HEK293 (cell line): ENCODE results near the gene EFEMP2.

Source experiments
- BCL11B ChIP-seq: fragments of 450-650 bp; formaldehyde crosslinking; IDR thresholded peaks from 2 replicates; pipeline ENCODE4 v1.5.1; 2016; ENCODE audit warnings: low read depth, missing biosample characterization, missing genetic modification characterization
- GFI1B ChIP-seq: fragments of 450-650 bp; formaldehyde crosslinking; IDR thresholded peaks from 2 replicates; pipeline ENCODE4 v1.5.1; 2016; ENCODE audit warnings: missing biosample characterization, missing genetic modification characterization
- GLIS2 ChIP-seq: fragments of 450-650 bp; formaldehyde crosslinking; IDR thresholded peaks from 2 replicates; pipeline ENCODE4 v1.5.1; 2016; ENCODE audit warnings: missing biosample characterization, missing genetic modification characterization
- HOXA7 ChIP-seq: sonication (generic); formaldehyde crosslinking; IDR thresholded peaks from 2 replicates; pipeline ENCODE4 v1.8.1; 2022; ENCODE audit warnings: missing genetic modification reagents, borderline replicate concordance
- KLF1 ChIP-seq: fragments of 450-650 bp; formaldehyde crosslinking; IDR thresholded peaks from 2 replicates; pipeline ENCODE4 v1.5.1; 2016; ENCODE audit warnings: missing biosample characterization, missing genetic modification characterization
- KLF9 ChIP-seq: fragments of 450-650 bp; formaldehyde crosslinking; IDR thresholded peaks from 2 replicates; pipeline ENCODE4 v1.5.1; 2016; ENCODE audit warnings: missing biosample characterization, missing genetic modification characterization, low read depth
- MEIS1 ChIP-seq: sonication (generic); formaldehyde crosslinking; IDR thresholded peaks from 2 replicates; pipeline ENCODE4 v1.8.1; 2022; ENCODE audit warnings: missing genetic modification reagents, mild to moderate bottlenecking, borderline replicate concordance
- SP7 ChIP-seq: fragments of 450-650 bp; formaldehyde crosslinking; IDR thresholded peaks from 2 replicates; pipeline ENCODE4 v1.5.1; 2016; ENCODE audit warnings: missing biosample characterization, missing genetic modification characterization
- ZBTB48 ChIP-seq: fragments of 450-650 bp; formaldehyde crosslinking; IDR thresholded peaks from 2 replicates; pipeline ENCODE4 v1.5.1; 2016; ENCODE audit warnings: missing biosample characterization, missing genetic modification characterization
- ZNF157 ChIP-seq: fragments of 450-650 bp; formaldehyde crosslinking; IDR thresholded peaks from 2 replicates; pipeline ENCODE4 v1.5.1; 2016; ENCODE audit warnings: missing biosample characterization, missing genetic modification characterization
- ZNF169 ChIP-seq: fragments of 450-650 bp; formaldehyde crosslinking; IDR thresholded peaks from 2 replicates; pipeline ENCODE4 v1.5.1; 2016; ENCODE audit warnings: missing biosample characterization, missing genetic modification characterization
- ZNF175 ChIP-seq: fragments of 450-650 bp; formaldehyde crosslinking; IDR thresholded peaks from 2 replicates; pipeline ENCODE4 v1.5.1; 2016; ENCODE audit warnings: missing biosample characterization, missing genetic modification characterization
- ZNF354C ChIP-seq: fragments of 450-650 bp; formaldehyde crosslinking; IDR thresholded peaks from 2 replicates; pipeline ENCODE4 v1.5.1; 2016; ENCODE audit warnings: missing biosample characterization, missing genetic modification characterization, low read depth, borderline replicate concordance
- ZNF423 ChIP-seq: fragments of 450-650 bp; formaldehyde crosslinking; IDR thresholded peaks from 2 replicates; pipeline ENCODE4 v1.5.1; 2016; ENCODE audit warnings: missing biosample characterization, missing genetic modification characterization
- ZNF549 ChIP-seq: fragments of 450-650 bp; IDR thresholded peaks from 2 replicates; pipeline ENCODE4 v1.5.1; 2018; ENCODE audit warnings: missing biosample characterization, missing genetic modification characterization, mild to moderate bottlenecking, inconsistent platforms, moderate library complexity
- ZNF664 ChIP-seq: fragments of 450-650 bp; formaldehyde crosslinking; IDR thresholded peaks from 2 replicates; pipeline ENCODE4 v1.5.1; 2016; ENCODE audit warnings: missing biosample characterization, missing genetic modification characterization
- ZNF777 ChIP-seq: fragments of 450-650 bp; formaldehyde crosslinking; IDR thresholded peaks from 2 replicates; pipeline ENCODE4 v1.5.1; 2017; ENCODE audit warnings: missing biosample characterization, missing genetic modification characterization, borderline replicate concordance
- ZNF785 ChIP-seq: fragments of 450-650 bp; formaldehyde crosslinking; IDR thresholded peaks from 2 replicates; pipeline ENCODE4 v1.5.1; 2016; ENCODE audit warnings: missing biosample characterization, missing genetic modification characterization
- TF ChIP-seq, protein P1 (sequence below): fragments of 450-650 bp; formaldehyde crosslinking; IDR thresholded peaks from 2 replicates; pipeline ENCODE4 v1.5.1; 2016; ENCODE audit warnings: missing biosample characterization, missing genetic modification characterization
- TF ChIP-seq, protein P2 (sequence below): fragments of 450-650 bp; formaldehyde crosslinking; IDR thresholded peaks from 2 replicates; pipeline ENCODE4 v1.5.1; 2016; ENCODE audit warnings: missing biosample characterization, missing genetic modification characterization
- TF ChIP-seq, protein P3 (sequence below): fragments of 450-650 bp; formaldehyde crosslinking; IDR thresholded peaks from 2 replicates; pipeline ENCODE4 v1.5.1; 2016; ENCODE audit warnings: missing biosample characterization, missing genetic modification characterization
- TF ChIP-seq, protein P4 (sequence below): fragments of 450-650 bp; formaldehyde crosslinking; conservative IDR thresholded peaks from 2 replicates; pipeline ENCODE4 v1.5.1; 2016; ENCODE audit warnings: low read depth, missing biosample characterization, missing genetic modification characterization
- TF ChIP-seq, protein P5 (sequence below): fragments of 450-650 bp; formaldehyde crosslinking; IDR thresholded peaks from 2 replicates; pipeline ENCODE4 v1.5.1; 2016; ENCODE audit warnings: missing biosample characterization, missing genetic modification characterization
- TF ChIP-seq, protein P6 (sequence below): fragments of 450-650 bp; formaldehyde crosslinking; IDR thresholded peaks from 2 replicates; pipeline ENCODE4 v1.5.1; 2016; ENCODE audit warnings: missing biosample characterization, missing genetic modification characterization

The EFEMP2 gene

DNA sequence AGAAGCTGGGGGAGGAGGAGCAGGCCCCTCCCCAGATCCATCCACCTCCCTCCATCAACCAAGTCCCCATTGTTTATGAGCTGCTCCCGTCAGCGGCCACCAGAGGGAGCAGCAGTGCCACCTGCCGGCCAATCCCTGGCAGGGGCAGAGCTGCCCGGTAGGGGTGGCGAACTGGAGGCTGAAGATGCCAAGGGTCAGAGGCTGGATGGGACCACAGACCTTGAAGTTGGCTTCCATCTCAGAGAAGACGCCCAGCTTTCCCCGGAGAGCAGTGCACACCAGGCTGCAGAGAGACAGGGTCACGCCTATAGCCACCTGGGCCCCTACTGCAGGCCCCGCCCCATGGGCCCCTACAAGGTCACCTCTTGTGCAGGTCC, 12.1 kb upstream of the EFEMP2 start (continued):
- TF ChIP-seq GLIS2 (tag by site-specific recombination) (0 out of 2 replicates have a peak, but pooled peaks have one; percentile 19), HOXA7 (CRISPR knock-in tag) (no peak), ZNF664 (tag by site-specific recombination) (no peak), KLF9 (0 out of 2 replicates have a peak, but pooled peaks have one; percentile 27), ZNF169 (tag by site-specific recombination) (no peak), SP7 (0 out of 2 replicates have a peak, but pooled peaks have one; percentile 27), GFI1B (tag by site-specific recombination) (no peak), ZNF354C (tag by site-specific recombination) (no peak), ZNF785 (no peak), ZBTB48 (tag by site-specific recombination) (0 out of 2 replicates have a peak, but pooled peaks have one; percentile 15), KLF1 (tag by site-specific recombination) (peak; percentile 19; the same call in 1 of the 2 replicates), ZNF157 (no peak), ZNF423 (tag by site-specific recombination) (no peak), MEIS1 (CRISPR knock-in tag) (no peak), ZNF549 (tag by site-specific recombination) (no peak), ZNF175 (tag by site-specific recombination) (no peak), BCL11B (tag by site-specific recombination) (peak; percentile 87), ZNF777 (tag by site-specific recombination) (no peak)
- TF ChIP-seq, protein P1, sequence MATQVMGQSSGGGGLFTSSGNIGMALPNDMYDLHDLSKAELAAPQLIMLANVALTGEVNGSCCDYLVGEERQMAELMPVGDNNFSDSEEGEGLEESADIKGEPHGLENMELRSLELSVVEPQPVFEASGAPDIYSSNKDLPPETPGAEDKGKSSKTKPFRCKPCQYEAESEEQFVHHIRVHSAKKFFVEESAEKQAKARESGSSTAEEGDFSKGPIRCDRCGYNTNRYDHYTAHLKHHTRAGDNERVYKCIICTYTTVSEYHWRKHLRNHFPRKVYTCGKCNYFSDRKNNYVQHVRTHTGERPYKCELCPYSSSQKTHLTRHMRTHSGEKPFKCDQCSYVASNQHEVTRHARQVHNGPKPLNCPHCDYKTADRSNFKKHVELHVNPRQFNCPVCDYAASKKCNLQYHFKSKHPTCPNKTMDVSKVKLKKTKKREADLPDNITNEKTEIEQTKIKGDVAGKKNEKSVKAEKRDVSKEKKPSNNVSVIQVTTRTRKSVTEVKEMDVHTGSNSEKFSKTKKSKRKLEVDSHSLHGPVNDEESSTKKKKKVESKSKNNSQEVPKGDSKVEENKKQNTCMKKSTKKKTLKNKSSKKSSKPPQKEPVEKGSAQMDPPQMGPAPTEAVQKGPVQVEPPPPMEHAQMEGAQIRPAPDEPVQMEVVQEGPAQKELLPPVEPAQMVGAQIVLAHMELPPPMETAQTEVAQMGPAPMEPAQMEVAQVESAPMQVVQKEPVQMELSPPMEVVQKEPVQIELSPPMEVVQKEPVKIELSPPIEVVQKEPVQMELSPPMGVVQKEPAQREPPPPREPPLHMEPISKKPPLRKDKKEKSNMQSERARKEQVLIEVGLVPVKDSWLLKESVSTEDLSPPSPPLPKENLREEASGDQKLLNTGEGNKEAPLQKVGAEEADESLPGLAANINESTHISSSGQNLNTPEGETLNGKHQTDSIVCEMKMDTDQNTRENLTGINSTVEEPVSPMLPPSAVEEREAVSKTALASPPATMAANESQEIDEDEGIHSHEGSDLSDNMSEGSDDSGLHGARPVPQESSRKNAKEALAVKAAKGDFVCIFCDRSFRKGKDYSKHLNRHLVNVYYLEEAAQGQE: no peak
- TF ChIP-seq, protein P2, sequence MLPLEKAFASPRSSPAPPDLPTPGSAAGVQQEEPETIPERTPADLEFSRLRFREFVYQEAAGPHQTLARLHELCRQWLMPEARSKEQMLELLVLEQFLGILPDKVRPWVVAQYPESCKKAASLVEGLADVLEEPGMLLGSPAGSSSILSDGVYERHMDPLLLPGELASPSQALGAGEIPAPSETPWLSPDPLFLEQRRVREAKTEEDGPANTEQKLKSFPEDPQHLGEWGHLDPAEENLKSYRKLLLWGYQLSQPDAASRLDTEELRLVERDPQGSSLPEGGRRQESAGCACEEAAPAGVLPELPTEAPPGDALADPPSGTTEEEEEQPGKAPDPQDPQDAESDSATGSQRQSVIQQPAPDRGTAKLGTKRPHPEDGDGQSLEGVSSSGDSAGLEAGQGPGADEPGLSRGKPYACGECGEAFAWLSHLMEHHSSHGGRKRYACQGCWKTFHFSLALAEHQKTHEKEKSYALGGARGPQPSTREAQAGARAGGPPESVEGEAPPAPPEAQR (tag by site-specific recombination): no peak
- TF ChIP-seq, protein P3, sequence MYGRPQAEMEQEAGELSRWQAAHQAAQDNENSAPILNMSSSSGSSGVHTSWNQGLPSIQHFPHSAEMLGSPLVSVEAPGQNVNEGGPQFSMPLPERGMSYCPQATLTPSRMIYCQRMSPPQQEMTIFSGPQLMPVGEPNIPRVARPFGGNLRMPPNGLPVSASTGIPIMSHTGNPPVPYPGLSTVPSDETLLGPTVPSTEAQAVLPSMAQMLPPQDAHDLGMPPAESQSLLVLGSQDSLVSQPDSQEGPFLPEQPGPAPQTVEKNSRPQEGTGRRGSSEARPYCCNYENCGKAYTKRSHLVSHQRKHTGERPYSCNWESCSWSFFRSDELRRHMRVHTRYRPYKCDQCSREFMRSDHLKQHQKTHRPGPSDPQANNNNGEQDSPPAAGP (tag by site-specific recombination): 0 out of 2 replicates have a peak, but pooled peaks have one; percentile 22
- TF ChIP-seq, protein P4, sequence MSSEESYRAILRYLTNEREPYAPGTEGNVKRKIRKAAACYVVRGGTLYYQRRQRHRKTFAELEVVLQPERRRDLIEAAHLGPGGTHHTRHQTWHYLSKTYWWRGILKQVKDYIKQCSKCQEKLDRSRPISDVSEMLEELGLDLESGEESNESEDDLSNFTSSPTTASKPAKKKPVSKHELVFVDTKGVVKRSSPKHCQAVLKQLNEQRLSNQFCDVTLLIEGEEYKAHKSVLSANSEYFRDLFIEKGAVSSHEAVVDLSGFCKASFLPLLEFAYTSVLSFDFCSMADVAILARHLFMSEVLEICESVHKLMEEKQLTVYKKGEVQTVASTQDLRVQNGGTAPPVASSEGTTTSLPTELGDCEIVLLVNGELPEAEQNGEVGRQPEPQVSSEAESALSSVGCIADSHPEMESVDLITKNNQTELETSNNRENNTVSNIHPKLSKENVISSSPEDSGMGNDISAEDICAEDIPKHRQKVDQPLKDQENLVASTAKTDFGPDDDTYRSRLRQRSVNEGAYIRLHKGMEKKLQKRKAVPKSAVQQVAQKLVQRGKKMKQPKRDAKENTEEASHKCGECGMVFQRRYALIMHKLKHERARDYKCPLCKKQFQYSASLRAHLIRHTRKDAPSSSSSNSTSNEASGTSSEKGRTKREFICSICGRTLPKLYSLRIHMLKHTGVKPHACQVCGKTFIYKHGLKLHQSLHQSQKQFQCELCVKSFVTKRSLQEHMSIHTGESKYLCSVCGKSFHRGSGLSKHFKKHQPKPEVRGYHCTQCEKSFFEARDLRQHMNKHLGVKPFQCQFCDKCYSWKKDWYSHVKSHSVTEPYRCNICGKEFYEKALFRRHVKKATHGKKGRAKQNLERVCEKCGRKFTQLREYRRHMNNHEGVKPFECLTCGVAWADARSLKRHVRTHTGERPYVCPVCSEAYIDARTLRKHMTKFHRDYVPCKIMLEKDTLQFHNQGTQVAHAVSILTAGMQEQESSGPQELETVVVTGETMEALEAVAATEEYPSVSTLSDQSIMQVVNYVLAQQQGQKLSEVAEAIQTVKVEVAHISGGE (tag by site-specific recombination): no peak
- TF ChIP-seq, protein P5, sequence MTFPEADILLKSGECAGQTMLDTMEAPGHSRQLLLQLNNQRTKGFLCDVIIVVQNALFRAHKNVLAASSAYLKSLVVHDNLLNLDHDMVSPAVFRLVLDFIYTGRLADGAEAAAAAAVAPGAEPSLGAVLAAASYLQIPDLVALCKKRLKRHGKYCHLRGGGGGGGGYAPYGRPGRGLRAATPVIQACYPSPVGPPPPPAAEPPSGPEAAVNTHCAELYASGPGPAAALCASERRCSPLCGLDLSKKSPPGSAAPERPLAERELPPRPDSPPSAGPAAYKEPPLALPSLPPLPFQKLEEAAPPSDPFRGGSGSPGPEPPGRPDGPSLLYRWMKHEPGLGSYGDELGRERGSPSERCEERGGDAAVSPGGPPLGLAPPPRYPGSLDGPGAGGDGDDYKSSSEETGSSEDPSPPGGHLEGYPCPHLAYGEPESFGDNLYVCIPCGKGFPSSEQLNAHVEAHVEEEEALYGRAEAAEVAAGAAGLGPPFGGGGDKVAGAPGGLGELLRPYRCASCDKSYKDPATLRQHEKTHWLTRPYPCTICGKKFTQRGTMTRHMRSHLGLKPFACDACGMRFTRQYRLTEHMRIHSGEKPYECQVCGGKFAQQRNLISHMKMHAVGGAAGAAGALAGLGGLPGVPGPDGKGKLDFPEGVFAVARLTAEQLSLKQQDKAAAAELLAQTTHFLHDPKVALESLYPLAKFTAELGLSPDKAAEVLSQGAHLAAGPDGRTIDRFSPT (tag by site-specific recombination): peak; percentile 98
- TF ChIP-seq, protein P6, sequence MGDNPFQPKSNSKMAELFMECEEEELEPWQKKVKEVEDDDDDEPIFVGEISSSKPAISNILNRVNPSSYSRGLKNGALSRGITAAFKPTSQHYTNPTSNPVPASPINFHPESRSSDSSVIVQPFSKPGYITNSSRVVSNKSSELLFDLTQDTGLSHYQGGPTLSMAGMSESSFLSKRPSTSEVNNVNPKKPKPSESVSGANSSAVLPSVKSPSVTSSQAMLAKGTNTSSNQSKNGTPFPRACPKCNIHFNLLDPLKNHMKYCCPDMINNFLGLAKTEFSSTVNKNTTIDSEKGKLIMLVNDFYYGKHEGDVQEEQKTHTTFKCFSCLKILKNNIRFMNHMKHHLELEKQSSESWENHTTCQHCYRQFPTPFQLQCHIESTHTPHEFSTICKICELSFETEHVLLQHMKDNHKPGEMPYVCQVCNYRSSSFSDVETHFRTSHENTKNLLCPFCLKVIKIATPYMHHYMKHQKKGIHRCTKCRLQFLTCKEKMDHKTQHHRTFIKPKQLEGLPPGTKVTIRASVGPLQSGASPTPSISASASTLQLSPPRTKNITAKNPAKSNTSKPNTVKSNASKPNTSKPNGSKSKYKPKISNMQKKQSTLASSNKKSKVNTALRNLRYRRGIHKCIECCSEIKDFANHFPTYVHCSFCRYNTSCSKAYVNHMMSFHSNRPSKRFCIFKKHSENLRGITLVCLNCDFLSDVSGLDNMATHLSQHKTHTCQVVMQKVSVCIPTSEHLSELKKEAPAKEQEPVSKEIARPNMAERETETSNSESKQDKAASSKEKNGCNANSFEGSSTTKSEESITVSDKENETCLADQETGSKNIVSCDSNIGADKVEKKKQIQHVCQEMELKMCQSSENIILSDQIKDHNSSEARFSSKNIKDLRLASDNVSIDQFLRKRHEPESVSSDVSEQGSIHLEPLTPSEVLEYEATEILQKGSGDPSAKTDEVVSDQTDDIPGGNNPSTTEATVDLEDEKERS (tag by site-specific recombination): no peak
